Activated naive CD4-positive, alpha-beta T cell treated with anti-CD3 and anti-CD28 coated beads for 36 hours (primary cell): ENCODE data around the gene MSANTD1. TPM values are rescaled to one million over a fixed set of nuclear protein-coding genes. Genes with fewer than 3 reads are reported as not detected.

Source experiments
- CTCF ChIA-PET: fragments of 350-600 bp; sonication (Branson Sonifier 250); formaldehyde crosslinking; loops from one replicate; lab custom pipeline; 2021; ENCODE audit warnings: antibody characterized with exemption; lab: Charles Lee
- DNase-seq: peaks from one replicate; pipeline ENCODE4 v3.0.0-alpha.2; 2020
- H3K27ac Mint-ChIP-seq: one replicate; pipeline ENCODE4 v1.8.0; 2021; ENCODE audit warnings: mild to moderate bottlenecking, mixed read lengths
- H3K27me3 Mint-ChIP-seq: one replicate; pipeline ENCODE4 v1.8.0; 2021; ENCODE audit warnings: low read depth, mixed read lengths
- H3K36me3 Mint-ChIP-seq: one replicate; pipeline ENCODE4 v1.8.0; 2021; ENCODE audit warnings: low read depth, mixed read lengths
- H3K4me1 Mint-ChIP-seq: one replicate; pipeline ENCODE4 v1.8.0; 2021; ENCODE audit warnings: low read depth, mixed read lengths
- H3K4me3 Mint-ChIP-seq: one replicate; pipeline ENCODE4 v1.8.0; 2021; ENCODE audit warnings: mild to moderate bottlenecking, moderate library complexity, mixed read lengths
- H3K9me3 Mint-ChIP-seq: one replicate; pipeline ENCODE4 v1.8.0; 2021; ENCODE audit warnings: mixed read lengths
- intact Hi-C: fragments of 100-400 bp; cut with micrococcal nuclease; formaldehyde crosslinking; loops from one replicate; pipeline ENCODE4 v1.15.1; 2023
- total RNA-seq, 2 experiments: library from RNA; stranded (reverse); gene quantifications; one replicate each; pipeline ENCODE4 v1.2.3, GENCODE V29; 2021

The MSANTD1 gene
- under 1 TPM; 0.49 to 0.55 TPM for total RNA-seq

DNA sequence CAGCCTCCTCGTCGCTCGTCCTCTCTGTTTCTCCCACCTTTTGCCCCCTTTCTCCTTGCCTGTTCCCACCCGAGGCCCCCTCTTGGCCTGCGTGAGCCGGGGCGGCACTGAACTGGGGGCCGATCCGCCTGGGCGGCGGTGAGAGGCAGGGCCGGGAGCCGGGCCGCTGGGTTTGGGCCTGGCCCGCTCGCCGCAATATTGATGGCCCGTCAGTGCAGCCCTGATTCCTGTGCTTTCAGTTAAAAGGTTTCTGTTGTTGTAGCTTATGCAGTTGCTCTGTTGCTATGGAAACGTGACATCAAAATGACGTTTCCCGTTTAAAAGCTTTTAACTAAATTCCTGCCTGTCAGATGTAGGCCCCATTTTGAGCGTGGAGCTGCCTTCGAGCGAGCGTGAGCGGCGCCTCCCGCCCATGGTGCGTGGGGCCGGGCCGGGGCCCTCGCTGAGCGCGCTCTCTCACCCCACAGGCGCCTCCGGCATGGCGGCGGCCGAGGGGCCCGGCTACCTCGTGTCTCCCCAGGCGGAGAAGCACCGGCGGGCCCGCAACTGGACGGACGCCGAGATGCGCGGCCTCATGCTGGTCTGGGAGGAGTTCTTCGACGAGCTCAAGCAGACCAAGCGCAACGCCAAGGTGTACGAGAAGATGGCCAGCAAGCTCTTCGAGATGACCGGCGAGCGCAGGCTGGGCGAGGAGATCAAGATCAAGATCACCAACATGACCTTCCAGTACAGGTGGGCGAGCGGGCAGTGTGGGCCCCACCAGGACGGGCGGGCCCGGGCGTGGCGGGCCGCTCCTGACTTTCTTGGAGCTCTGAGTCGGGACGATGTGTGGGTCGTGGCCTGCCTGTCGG lies at the start of gene MSANTD1:
Gene MSANTD1 (plus strand): TSS at position 349 of the 851 bp plus-strand sequence. CDS start 64 bp downstream, at position 413.
- Mint-ChIP-seq H3K36me3 (no peaks in the 10 kb centered on the region), H3K27ac (no peak within 1 kb of the TSS), H3K4me1 (no peaks in the 10 kb centered on the region), H3K4me3 (no peak within 1 kb of the TSS), H3K9me3 (no peaks in the 10 kb centered on the region), H3K27me3 (no peaks in the 10 kb centered on the region)
- CTCF ChIA-PET = interaction anchor here (1.0 kb wide), 1 partner anchor 231 kb away, joined by 3 read pairs; no protein-coding TSS in a partner anchor
- DNase-seq = no peak
- intact Hi-C loops = no loop called here

DNA sequence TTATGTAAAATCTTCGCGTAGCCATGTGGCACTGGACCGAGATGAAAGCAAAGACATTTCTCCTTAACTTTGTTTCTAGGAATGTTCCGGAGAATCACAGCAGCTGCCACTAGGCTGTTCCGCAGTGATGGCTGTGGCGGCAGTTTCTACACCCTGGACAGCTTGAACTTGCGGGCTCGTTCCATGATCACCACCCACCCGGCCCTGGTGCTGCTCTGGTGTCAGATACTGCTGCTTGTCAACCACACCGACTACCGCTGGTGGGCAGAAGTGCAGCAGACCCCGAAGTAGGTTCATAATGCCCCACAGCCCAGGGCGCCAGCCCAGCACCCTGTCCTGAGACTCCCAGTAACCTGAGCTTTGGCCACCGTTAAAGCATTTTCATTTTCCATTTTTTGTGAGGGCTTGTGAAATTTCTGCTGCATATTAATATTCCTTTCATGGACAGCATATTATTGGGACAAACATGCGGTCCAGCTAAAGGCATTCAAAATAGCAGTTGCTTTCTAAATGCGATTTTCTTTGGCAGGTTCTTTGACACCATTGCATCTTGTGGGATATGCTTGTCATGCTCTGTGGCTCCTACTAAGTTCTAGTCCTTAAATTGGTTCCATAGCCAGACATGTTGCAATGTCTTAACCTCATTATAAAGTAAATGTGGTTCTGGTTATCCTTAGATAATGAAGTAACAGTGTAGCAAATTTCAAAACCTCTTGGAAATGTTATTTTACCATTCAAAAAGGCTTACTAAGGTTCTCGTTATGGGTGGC lies 49.1 kb upstream of the MSANTD1 start:
- H3K27me3 Mint-ChIP-seq = no peaks in the 10 kb centered on the region
- no peak overlapping the region for H3K27ac Mint-ChIP-seq
- no peak for DNase-seq
- peaks cover 7% of the 10 kb centered on the region for H3K36me3 Mint-ChIP-seq
- CTCF ChIA-PET = interaction anchor here (0.5 to 2.2 kb wide), 3 partner anchors 10 to 694 kb away, joined by 3 to 5 read pairs (median 3); no protein-coding TSS in a partner anchor
- H3K9me3 Mint-ChIP-seq = no peaks in the 10 kb centered on the region
- peaks cover 66% of the 10 kb centered on the region for H3K4me1 Mint-ChIP-seq
- no peak overlapping the region for H3K4me3 Mint-ChIP-seq
- intact Hi-C loops = loop anchor here (5.0 kb wide), 2 partner anchors 92 to 147 kb away; partner anchors contain the start of gene RGS12

DNA sequence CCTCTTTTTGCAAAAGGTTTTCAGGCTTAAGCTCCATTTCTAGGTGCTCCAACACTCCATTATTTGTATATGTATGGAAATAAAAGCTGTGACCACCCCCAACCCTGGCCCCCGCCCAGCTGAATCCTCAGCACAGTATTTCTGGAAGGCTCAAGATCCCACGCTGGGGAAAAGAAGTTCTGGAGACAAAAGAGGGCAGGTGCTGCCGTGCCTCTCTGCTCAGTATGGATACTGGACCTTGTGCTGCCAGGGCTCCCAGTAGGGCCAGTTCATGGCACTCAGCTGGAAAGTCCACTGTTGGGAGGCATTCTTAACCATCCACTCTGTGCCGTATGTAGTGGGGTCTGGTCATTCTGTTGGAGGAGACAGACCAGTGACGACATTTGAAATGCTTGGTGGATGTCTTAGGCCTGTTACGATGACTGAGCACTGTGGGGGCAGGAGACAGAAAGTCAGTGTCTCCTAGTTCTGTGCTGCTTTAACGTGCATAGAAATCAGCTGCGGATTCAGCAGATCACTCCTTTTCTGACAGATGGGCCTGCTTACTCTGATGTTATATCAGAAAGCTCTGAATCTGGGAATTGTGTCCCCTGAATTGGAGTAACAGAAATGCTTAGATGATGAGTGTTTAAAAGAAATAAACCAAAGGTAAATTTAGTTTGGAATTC lies 48.4 kb upstream of the MSANTD1 start:
- no peak overlapping the region for H3K4me3 Mint-ChIP-seq
- intact Hi-C loops = loop anchor here (5.0 kb wide), 2 partner anchors 92 to 147 kb away; partner anchors contain the start of gene RGS12
- peaks cover 7% of the 10 kb centered on the region for H3K36me3 Mint-ChIP-seq
- CTCF ChIA-PET = interaction anchor here (0.5 to 2.2 kb wide), 2 partner anchors 10 to 32 kb away, joined by 3 to 5 read pairs; no protein-coding TSS in a partner anchor
- no peak overlapping the region for H3K27ac Mint-ChIP-seq
- H3K4me1 Mint-ChIP-seq = peaks cover 58% of the 10 kb centered on the region
- no peak for DNase-seq
- no peaks in the 10 kb centered on the region for H3K9me3 Mint-ChIP-seq
- H3K27me3 Mint-ChIP-seq = no peaks in the 10 kb centered on the region

DNA sequence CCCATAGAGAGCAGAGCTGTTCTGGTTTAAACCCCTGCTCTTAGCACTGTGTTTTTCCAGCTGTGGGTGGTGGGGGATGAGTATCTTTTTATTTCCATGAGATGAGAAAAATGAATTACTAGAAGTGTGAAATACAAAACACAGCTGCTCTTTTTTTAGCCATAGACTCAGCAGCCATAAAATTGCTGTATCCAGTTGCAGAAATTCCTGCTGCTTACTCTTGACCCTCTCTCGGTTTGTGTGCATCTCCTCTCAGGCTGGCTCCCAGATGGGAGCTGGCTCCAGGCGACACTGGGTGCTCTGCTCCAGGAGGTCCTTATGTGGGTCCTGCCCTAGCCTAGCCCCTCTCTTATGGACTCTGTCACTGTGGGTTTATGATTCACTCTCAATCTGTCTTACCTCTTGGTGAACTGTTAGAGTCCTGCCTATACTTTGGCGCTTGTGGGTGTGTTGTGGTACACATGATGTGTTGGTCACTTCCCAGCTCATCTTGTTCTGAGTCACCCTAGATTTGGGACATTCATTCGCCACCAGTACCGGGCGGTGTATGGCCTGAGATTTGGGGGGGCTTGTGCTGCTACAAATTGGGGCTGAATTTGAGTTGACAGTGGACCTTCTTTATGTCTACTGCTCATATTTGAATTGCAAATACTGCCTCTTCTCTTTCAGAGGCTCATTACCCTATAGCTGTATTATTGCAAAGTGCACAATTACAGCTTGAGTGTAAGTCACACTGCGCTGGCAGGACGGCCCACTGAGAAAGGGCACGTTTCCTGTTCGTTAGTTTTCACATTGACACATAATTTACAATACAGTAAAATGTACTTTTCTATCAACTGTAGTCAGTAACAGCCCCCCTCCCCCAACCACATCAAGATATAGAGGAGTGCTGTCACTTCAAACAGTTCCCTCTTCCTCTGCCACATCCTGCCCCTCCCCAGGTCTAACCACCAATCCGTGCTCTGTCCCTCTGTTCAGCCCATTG lies 46.9 kb upstream of the MSANTD1 start:
- no peaks in the 10 kb centered on the region for H3K9me3 Mint-ChIP-seq
- intact Hi-C loops = loop anchor here (1.0 to 5.0 kb wide), 5 partner anchors 90 to 155 kb away; partner anchors contain the start of gene RGS12
- H3K4me1 Mint-ChIP-seq = peaks cover 44% of the 10 kb centered on the region
- H3K36me3 Mint-ChIP-seq = peaks cover 11% of the 10 kb centered on the region
- no peaks in the 10 kb centered on the region for H3K27me3 Mint-ChIP-seq
- CTCF ChIA-PET = interaction anchor here (0.9 to 1.2 kb wide), 2 partner anchors 8 to 12 kb away, joined by 4 to 5 read pairs; no protein-coding TSS in a partner anchor
- H3K4me3 Mint-ChIP-seq = peak overlapping the region; percentile 44
- DNase-seq = peak; percentile 88
- peak overlapping the region; percentile 57 for H3K27ac Mint-ChIP-seq

DNA sequence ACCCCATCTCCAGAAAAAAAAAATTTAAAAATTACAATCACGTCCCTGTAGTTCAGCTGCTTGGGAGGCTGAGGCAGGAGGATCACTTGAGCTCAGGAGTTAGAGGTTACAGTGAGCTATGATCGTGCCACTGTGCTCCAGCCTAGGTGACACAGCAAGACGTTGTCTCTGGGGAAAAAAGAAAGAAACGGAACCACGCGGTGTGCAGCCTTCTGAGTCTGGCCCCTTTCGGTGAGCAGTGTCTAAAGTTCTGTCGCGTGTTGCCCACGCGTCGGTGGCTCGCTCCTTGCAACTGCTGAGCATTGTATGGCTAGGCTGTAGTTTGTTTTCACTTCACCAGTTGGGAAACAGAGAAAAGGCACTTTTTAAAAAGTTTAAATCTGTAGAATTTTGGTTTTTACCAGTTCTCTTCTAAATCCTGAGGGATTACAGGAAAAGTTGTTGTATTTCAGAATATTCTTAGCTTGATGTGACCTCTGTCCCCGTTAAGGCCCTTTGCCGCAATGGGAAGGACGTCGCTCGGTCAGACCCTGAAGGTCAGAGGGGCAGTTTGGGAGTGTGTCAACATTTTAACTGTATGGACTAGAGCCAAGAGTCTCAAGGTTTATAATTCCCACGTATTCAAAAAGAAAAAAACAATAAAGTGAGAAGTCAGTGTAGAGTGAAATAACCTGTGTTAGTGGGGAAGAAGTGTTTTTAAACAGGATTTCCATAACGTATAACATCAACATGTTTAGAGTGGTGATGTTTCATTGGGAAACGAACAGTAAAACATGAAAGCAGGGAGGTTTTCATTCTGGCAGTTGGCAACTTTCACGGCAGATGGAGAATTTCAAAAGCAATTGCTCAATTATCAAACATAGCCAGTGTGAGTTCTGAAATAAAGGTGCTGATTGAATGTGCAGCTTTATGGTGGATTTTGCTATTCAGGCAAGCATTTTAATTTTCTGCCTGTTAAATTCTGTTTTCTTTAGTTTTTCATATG lies 45.8 kb upstream of the MSANTD1 start:
- peak; percentile 64 for DNase-seq
- Mint-ChIP-seq H3K4me1 (peaks cover 36% of the 10 kb centered on the region), H3K4me3 (peak overlapping the region; percentile 44), H3K27me3 (no peaks in the 10 kb centered on the region), H3K9me3 (no peaks in the 10 kb centered on the region), H3K36me3 (peaks cover 16% of the 10 kb centered on the region), H3K27ac (peak overlapping the region; percentile 57)
- CTCF ChIA-PET = interaction anchor here (0.9 to 1.5 kb wide), 3 partner anchors 9 to 13 kb away, joined by 3 to 5 read pairs (median 4); no protein-coding TSS in a partner anchor
- intact Hi-C loops = loop anchor here (1.0 to 5.0 kb wide), 5 partner anchors 89 to 156 kb away; partner anchors contain the start of gene RGS12

DNA sequence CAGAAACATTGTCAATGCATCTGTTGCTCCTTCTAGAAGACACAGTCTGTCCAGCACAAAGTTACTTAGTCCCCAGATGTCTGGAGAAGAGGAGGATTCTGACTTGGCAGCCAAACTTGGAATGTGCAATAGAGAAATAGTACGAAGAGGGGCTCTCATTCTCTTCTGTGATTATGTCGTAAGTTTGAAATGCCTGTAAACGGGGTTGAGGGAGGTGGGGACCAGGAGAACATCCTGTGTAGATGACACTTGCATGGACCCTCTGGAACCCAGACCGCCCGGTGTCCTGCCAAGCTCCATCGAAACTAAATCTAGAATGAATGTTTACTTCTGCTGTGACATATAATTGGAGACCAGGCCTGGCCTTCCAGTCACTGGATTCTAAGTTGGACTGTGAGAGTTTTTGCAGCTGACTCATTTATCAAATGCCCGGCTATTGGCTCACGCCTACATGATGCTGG lies 45.0 kb upstream of the MSANTD1 start:
- H3K4me3 Mint-ChIP-seq = no peak overlapping the region
- CTCF ChIA-PET = interaction anchor here (1.5 kb wide), 1 partner anchor 12 kb away, joined by 3 read pairs; no protein-coding TSS in a partner anchor
- intact Hi-C loops = loop anchor here (2.0 to 5.0 kb wide), 3 partner anchors 88 to 143 kb away; partner anchors contain the start of gene RGS12
- DNase-seq = no peak
- H3K27ac Mint-ChIP-seq = no peak overlapping the region
- H3K36me3 Mint-ChIP-seq = peaks cover 16% of the 10 kb centered on the region
- peaks cover 36% of the 10 kb centered on the region for H3K4me1 Mint-ChIP-seq
- H3K9me3 Mint-ChIP-seq = no peaks in the 10 kb centered on the region
- no peaks in the 10 kb centered on the region for H3K27me3 Mint-ChIP-seq

DNA sequence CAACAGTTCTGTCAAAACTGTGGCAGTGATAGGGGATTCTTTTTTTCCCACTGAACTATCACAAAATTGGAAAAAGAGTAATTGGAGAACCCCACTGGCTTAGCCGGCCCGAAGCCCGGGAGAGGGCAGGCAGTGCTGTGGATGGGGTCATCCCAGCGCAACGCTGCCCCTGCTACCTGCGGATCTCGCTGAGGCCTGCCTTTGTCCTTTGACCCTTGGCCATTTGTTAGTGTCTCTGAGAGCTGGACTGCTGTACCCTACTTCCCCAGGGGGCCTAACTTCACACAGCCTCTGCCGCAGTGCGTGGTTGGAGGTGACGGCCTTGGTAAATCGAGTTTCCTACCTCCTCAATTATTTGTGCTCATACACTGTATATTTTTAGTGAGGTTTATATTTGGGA lies 43.0 kb upstream of the MSANTD1 start:
- Mint-ChIP-seq H3K4me3 (no peak overlapping the region), H3K27me3 (no peaks in the 10 kb centered on the region), H3K4me1 (peaks cover 28% of the 10 kb centered on the region), H3K9me3 (no peaks in the 10 kb centered on the region), H3K27ac (no peak overlapping the region), H3K36me3 (peaks cover 21% of the 10 kb centered on the region)
- CTCF ChIA-PET = no interaction called here
- DNase-seq = no peak
- intact Hi-C loops = no loop called here

DNA sequence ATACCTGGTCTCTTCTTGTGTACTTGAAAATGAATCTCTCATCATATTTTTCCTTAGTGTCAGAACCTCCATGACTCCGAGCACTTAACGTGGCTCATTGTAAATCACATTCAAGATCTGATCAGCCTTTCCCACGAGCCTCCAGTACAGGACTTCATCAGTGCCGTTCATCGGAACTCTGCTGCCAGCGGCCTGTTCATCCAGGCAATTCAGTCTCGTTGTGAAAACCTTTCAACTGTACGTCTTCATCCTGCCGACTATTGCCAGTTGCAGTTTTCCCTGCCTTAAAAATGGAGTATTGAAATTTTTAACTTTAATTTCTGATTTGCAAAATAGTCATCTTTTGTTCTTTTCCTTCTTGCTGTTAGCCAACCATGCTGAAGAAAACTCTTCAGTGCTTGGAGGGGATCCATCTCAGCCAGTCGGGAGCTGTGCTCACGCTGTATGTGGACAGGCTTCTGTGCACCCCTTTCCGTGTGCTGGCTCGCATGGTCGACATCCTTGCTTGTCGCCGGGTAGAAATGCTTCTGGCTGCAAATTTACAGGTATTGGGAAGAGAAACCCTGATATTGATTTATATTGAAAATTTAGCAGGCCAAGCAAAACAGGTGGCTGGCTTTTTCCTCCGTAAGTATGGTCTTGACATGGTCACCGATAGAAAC lies 42.4 kb upstream of the MSANTD1 start:
- intact Hi-C loops = no loop called here
- no peak overlapping the region for H3K4me3 Mint-ChIP-seq
- no peak for DNase-seq
- no peaks in the 10 kb centered on the region for H3K27me3 Mint-ChIP-seq
- CTCF ChIA-PET = no interaction called here
- H3K4me1 Mint-ChIP-seq = peaks cover 25% of the 10 kb centered on the region
- H3K27ac Mint-ChIP-seq = no peak overlapping the region
- H3K36me3 Mint-ChIP-seq = peaks cover 21% of the 10 kb centered on the region
- H3K9me3 Mint-ChIP-seq = no peaks in the 10 kb centered on the region

DNA sequence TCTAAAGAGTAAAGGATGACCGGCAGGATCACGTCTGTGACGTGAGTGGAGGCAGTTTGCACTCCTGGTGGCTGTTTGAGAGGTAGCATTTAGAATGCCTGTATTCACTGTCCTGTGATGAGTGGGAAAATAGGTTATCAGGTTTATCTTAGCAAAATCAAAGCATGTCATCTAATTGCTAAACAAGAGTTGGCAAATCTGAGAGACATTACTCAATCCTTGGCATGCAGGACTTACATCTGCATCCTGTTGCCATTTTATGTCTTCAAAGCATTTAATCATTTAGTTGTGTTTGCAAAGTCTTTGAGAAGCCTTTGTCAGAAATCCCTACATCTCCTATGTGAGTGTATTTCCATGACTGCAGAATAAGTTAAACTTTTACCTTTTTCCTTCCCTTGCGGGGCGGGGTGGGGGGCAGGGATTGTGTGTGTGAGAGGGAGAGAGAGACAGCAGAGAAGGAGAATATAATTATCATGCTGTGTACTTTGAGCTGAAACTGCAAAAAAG lies 41.4 kb upstream of the MSANTD1 start:
- Mint-ChIP-seq H3K4me1 (peaks cover 14% of the 10 kb centered on the region), H3K9me3 (no peaks in the 10 kb centered on the region), H3K4me3 (no peak overlapping the region), H3K27ac (no peak overlapping the region), H3K36me3 (peaks cover 21% of the 10 kb centered on the region), H3K27me3 (no peaks in the 10 kb centered on the region)
- intact Hi-C loops = no loop called here
- DNase-seq = no peak
- CTCF ChIA-PET = no interaction called here
